HG03460 (cell line): ENCODE data around the gene SLC15A5.
A peak's percentile ranks its signal among the peaks of the same experiment; 100 is the strongest.

Source experiments
- ATAC-seq: cut with Tn5 transposase; IDR thresholded peaks from one replicate; pipeline ENCODE4 v1.9.1; 2021; ENCODE audit not compliant: unreplicated experiment

SLC15A5 gene

GRCh38 chr12:16266085-16266484 lies 11.4 kb downstream of the SLC15A5 start:
- ATAC-seq: no peak

GRCh38 chr12:16261944-16262475 lies 15.5 kb downstream of the SLC15A5 start:
- ATAC-seq: no peak

- no peak for ATAC-seq
Measured at GRCh38 chr12:16260206-16260605, 17.3 kb downstream of the SLC15A5 start.

- ATAC-seq: no peak
Measured at GRCh38 chr12:16258963-16259362, 18.5 kb downstream of the SLC15A5 start.

- ATAC-seq: no peak
Measured at GRCh38 chr12:16246264-16246663, 31.2 kb downstream of the SLC15A5 start.

GRCh38 chr12:16245209-16245608 lies 32.3 kb downstream of the SLC15A5 start:
- ATAC-seq: no peak

GRCh38 chr12:16243487-16244412 lies 33.7 kb downstream of the SLC15A5 start:
- no peak for ATAC-seq

- no peak for ATAC-seq
Measured at GRCh38 chr12:16241346-16241745, 36.1 kb downstream of the SLC15A5 start.

- ATAC-seq: no peak
Measured at GRCh38 chr12:16238661-16239060, 38.8 kb downstream of the SLC15A5 start.

- ATAC-seq: no peak
Measured at GRCh38 chr12:16229676-16230075, 47.8 kb downstream of the SLC15A5 start.

- no peak for ATAC-seq
Measured at GRCh38 chr12:16228067-16228466, 49.4 kb downstream of the SLC15A5 start.

- no peak for ATAC-seq
Measured at GRCh38 chr12:16225692-16226091, 51.8 kb downstream of the SLC15A5 start.

GRCh38 chr12:16224196-16224595 lies 53.3 kb downstream of the SLC15A5 start:
- no peak for ATAC-seq

- no peak for ATAC-seq
Measured at GRCh38 chr12:16221776-16222175, 55.7 kb downstream of the SLC15A5 start.

GRCh38 chr12:16220120-16220519 lies 57.4 kb downstream of the SLC15A5 start:
- ATAC-seq: no peak

- no peak for ATAC-seq
Measured at GRCh38 chr12:16218934-16219751, 58.3 kb downstream of the SLC15A5 start.

GRCh38 chr12:16218234-16218633 lies 59.3 kb downstream of the SLC15A5 start:
- no peak for ATAC-seq

- no peak for ATAC-seq
Measured at GRCh38 chr12:16211731-16212130, 65.8 kb downstream of the SLC15A5 start.

- peak; percentile 96 for ATAC-seq
Measured at GRCh38 chr12:16198884-16199283, 78.6 kb downstream of the SLC15A5 start.

GRCh38 chr12:16197600-16197999 lies 79.9 kb downstream of the SLC15A5 start:
- no peak for ATAC-seq

- ATAC-seq: peak; percentile 63
Measured at GRCh38 chr12:16189849-16190248, 87.6 kb downstream of the SLC15A5 start.

GRCh38 chr12:16187660-16188059 lies 89.8 kb downstream of the SLC15A5 start:
- ATAC-seq: no peak
